Osteoblast (primary cell): ENCODE data around the gene RALY. TPM values are rescaled to one million over a fixed set of nuclear protein-coding genes. Genes with fewer than 3 reads are reported as not detected.

ENCODE experiments used
- DNase-seq: peaks from one replicate; pipeline ENCODE4 v3.0.0; 2011; ENCODE audit warnings: low spot score, mixed read lengths; ENCODE audit not compliant: insufficient read length; ENCODE audit errors: missing footprints
- H2AFZ ChIP-seq: 2 replicates; pipeline ENCODE4 v1.6.0; 2011; ENCODE audit warnings: mild to moderate bottlenecking, low read length
- H3K27ac ChIP-seq: 2 replicates; pipeline ENCODE4 v1.5.1; 2011; ENCODE audit warnings: mild to moderate bottlenecking, low read depth, low read length, moderate library complexity
- H3K27me3 ChIP-seq: 2 replicates; pipeline ENCODE4 v1.6.0; 2012; ENCODE audit warnings: mild to moderate bottlenecking, control low read depth, inconsistent platforms, low read length, moderate library complexity; ENCODE audit not compliant: insufficient read depth
- H3K36me3 ChIP-seq: 2 replicates; pipeline ENCODE4 v1.5.1; 2011; ENCODE audit warnings: mild to moderate bottlenecking, low read length, control low read depth, moderate library complexity; ENCODE audit not compliant: insufficient read depth
- H3K4me1 ChIP-seq: 2 replicates; pipeline ENCODE4 v1.5.1; 2011; ENCODE audit warnings: mild to moderate bottlenecking, low read length, control low read depth, moderate library complexity; ENCODE audit not compliant: insufficient read depth
- H3K4me2 ChIP-seq: 2 replicates; pipeline ENCODE4 v1.6.0; 2011; ENCODE audit warnings: mild to moderate bottlenecking, low read length; ENCODE audit not compliant: insufficient read depth
- H3K4me3 ChIP-seq: fragments of 200-600 bp; sonication (generic); 3 replicates; pipeline ENCODE4 v1.5.1; 2012; ENCODE audit warnings: mild to moderate bottlenecking, low read length, inconsistent platforms; ENCODE audit not compliant: insufficient read depth
- H3K79me2 ChIP-seq: 2 replicates; pipeline ENCODE4 v1.6.0; 2012; ENCODE audit warnings: mild to moderate bottlenecking, low read length, control low read depth, inconsistent platforms; ENCODE audit not compliant: insufficient read depth
- H3K9me3 ChIP-seq: 2 replicates; pipeline ENCODE4 v1.5.1; 2011; ENCODE audit warnings: low read depth, low read length, control low read depth
- H4K20me1 ChIP-seq: 2 replicates; pipeline ENCODE4 v1.6.0; 2012; ENCODE audit warnings: mild to moderate bottlenecking, low read length, control low read depth; ENCODE audit not compliant: insufficient read depth
- total RNA-seq: library from RNA; depleted of rRNA; stranded (reverse); fragments of >200 nt; gene quantifications from 2 replicates; pipeline ENCODE4 v1.2.3, GENCODE V29; 2012
- TF ChIP-seq, protein P1 (sequence below): IDR thresholded peaks from 2 replicates; pipeline ENCODE4 v1.5.1; 2011; ENCODE audit warnings: mild to moderate bottlenecking, low read depth, low read length, moderate library complexity; ENCODE audit errors: extremely low read depth

The RALY gene
- total RNA-seq, 1 donor: 77.1 TPM

DNA sequence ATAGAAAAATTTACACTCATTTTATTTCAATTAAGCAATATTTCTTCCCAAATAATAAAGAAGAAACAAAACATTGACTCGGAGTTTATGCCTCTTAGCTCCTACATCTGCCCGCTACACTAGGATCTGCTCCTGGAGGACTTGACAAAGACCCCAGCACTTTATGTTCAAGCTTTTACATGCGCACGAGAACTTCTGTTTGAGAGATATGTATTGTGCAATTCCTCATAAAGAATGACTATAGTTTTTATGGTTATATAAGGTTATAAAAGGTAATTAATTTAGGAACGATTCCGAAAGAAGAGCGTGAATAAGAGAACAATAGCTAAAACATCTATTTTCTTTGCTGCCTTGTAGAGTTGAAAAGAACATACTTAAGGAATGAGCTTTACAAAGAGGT lies 12.4 kb upstream of the RALY start:
- TF ChIP-seq, protein P1, sequence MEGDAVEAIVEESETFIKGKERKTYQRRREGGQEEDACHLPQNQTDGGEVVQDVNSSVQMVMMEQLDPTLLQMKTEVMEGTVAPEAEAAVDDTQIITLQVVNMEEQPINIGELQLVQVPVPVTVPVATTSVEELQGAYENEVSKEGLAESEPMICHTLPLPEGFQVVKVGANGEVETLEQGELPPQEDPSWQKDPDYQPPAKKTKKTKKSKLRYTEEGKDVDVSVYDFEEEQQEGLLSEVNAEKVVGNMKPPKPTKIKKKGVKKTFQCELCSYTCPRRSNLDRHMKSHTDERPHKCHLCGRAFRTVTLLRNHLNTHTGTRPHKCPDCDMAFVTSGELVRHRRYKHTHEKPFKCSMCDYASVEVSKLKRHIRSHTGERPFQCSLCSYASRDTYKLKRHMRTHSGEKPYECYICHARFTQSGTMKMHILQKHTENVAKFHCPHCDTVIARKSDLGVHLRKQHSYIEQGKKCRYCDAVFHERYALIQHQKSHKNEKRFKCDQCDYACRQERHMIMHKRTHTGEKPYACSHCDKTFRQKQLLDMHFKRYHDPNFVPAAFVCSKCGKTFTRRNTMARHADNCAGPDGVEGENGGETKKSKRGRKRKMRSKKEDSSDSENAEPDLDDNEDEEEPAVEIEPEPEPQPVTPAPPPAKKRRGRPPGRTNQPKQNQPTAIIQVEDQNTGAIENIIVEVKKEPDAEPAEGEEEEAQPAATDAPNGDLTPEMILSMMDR: no peak
- H3K4me1 ChIP-seq: no peaks in the 10 kb centered on the region
- no peaks in the 10 kb centered on the region for H3K9me3 ChIP-seq
- H3K79me2 ChIP-seq: no peaks in the 10 kb centered on the region
- H2AFZ ChIP-seq: no peak overlapping the region
- H3K4me3 ChIP-seq: no peak overlapping the region
- H3K4me2 ChIP-seq: no peak overlapping the region
- no peaks in the 10 kb centered on the region for H3K36me3 ChIP-seq
- H4K20me1 ChIP-seq: no peaks in the 10 kb centered on the region
- DNase-seq: no peak
- H3K27ac ChIP-seq: no peak overlapping the region
- peaks cover 10% of the 10 kb centered on the region for H3K27me3 ChIP-seq

DNA sequence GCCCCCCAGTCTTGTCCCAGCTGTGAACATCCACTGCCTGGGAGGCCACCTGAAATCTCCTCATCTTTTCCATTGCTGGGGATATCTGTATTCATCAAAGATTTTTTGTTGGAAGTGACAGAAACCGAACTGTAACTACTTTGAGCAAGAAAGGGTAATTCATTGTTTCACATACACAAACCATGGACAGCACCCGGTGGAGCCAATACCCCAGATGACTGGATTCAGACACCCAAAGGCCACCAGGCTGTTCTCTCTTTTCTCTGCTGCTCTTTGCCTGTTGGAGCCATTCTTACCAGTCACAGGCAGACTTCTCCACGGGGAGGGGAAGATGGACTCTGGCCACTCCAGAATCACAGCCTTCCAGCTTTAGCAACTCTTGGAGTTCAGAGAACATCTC lies 11.7 kb upstream of the RALY start:
- Histone ChIP-seq H3K4me2 (no peak overlapping the region), H3K36me3 (no peaks in the 10 kb centered on the region), H3K4me3 (no peak overlapping the region), H3K27me3 (peaks cover 6% of the 10 kb centered on the region), H3K79me2 (no peaks in the 10 kb centered on the region), H3K4me1 (no peaks in the 10 kb centered on the region), H3K9me3 (no peaks in the 10 kb centered on the region), H3K27ac (no peak overlapping the region), H4K20me1 (no peaks in the 10 kb centered on the region), H2AFZ (no peak overlapping the region)
- TF ChIP-seq, protein P1: no peak
- no peak for DNase-seq

DNA sequence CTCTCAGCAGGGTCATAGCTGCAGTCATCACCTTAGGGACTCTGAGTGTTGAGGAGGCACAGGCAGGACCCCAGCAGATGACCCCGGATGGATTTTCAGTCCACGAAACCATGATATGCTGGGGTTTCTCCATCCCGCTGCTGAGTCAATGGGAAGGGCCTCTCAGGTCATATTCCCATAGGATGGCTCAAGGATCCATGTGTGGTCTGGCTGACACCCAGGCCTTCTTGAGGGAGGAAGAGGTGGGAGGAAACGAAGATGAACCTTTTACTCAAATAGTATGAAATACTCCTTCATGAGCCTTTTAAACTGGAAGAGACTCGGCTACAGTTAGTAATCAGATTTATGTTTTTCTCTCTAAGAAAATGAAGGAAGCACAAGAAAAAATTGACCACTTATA lies 10.3 kb upstream of the RALY start:
- TF ChIP-seq, protein P1: no peak

DNA sequence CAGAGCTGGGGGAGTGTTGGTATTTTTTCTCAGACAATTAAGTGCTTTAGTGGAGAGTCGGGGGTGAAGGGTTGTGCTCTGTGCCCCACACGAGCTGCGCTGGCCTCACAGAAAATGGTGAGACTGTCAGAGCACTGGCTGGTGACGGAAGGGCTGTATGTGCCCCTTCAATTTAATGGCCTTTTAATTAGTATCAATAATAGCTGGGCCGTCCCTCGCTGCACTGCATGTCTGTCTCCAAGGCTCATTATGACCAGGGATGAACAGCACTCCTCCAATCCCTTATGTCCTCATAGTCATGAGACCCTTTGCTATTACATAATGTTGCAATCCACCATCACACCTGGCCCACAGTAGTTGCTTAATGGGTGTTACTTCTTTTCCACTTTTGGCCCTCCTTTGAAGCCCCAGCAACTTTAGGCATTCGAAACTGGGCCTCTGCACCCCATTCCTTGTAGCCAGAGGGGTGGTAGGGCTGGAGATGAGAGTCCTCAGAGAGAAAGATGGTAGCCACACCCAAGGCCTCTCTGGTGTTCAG lies 9.5 kb upstream of the RALY start:
- H2AFZ ChIP-seq: no peak overlapping the region
- no peaks in the 10 kb centered on the region for H3K36me3 ChIP-seq
- TF ChIP-seq, protein P1: no peak
- H3K4me3 ChIP-seq: no peak overlapping the region
- no peak overlapping the region for H3K27ac ChIP-seq
- no peaks in the 10 kb centered on the region for H4K20me1 ChIP-seq
- no peaks in the 10 kb centered on the region for H3K79me2 ChIP-seq
- H3K4me2 ChIP-seq: no peak overlapping the region
- H3K4me1 ChIP-seq: no peaks in the 10 kb centered on the region
- DNase-seq: no peak
- no peaks in the 10 kb centered on the region for H3K9me3 ChIP-seq
- H3K27me3 ChIP-seq: peaks cover 6% of the 10 kb centered on the region

More for the DNA sequence above, 10.3 kb upstream of the RALY start:
- Histone ChIP-seq H3K79me2 (no peaks in the 10 kb centered on the region), H3K36me3 (no peaks in the 10 kb centered on the region), H3K4me2 (no peak overlapping the region), H3K4me1 (no peaks in the 10 kb centered on the region), H3K9me3 (no peaks in the 10 kb centered on the region), H3K27ac (no peak overlapping the region), H3K4me3 (no peak overlapping the region), H4K20me1 (no peaks in the 10 kb centered on the region), H3K27me3 (peaks cover 6% of the 10 kb centered on the region), H2AFZ (no peak overlapping the region)
- DNase-seq: no peak
